Parathyroid adenoma (tissue), 2 donors: ENCODE measurements around the gene TENM3.

Experiments
- H2AFZ ChIP-seq: fragments of 300-600 bp; sonication (generic); one replicate; pipeline ENCODE4 v1.7.0; 2017; ENCODE audit warnings: antibody characterized with exemption, mild to moderate bottlenecking
- H3K27ac ChIP-seq: fragments of 300-600 bp; sonication (generic); one replicate; pipeline ENCODE4 v1.7.0; 2017
- H3K27me3 ChIP-seq: fragments of 300-600 bp; sonication (generic); one replicate; pipeline ENCODE4 v1.7.0; 2017; ENCODE audit warnings: low read length; ENCODE audit not compliant: control insufficient read depth, insufficient read depth
- H3K36me3 ChIP-seq: fragments of 300-600 bp; sonication (generic); one replicate; pipeline ENCODE4 v1.7.0; 2017; ENCODE audit warnings: low read length; ENCODE audit not compliant: control insufficient read depth, insufficient read depth
- H3K4me1 ChIP-seq: fragments of 300-600 bp; sonication (generic); one replicate; pipeline ENCODE4 v1.7.0; 2017; ENCODE audit warnings: control low read depth
- H3K4me2 ChIP-seq: fragments of 300-600 bp; sonication (generic); one replicate; pipeline ENCODE4 v1.7.0; 2017; ENCODE audit warnings: low read length
- H3K4me3 ChIP-seq: fragments of 300-600 bp; sonication (generic); one replicate; pipeline ENCODE4 v1.7.0; 2017; ENCODE audit warnings: low read depth, low read length
- H3K79me2 ChIP-seq: fragments of 300-600 bp; sonication (generic); one replicate; pipeline ENCODE4 v1.7.0; 2017; ENCODE audit warnings: control low read depth
- H3K9ac ChIP-seq: fragments of 300-600 bp; sonication (generic); one replicate; pipeline ENCODE4 v1.7.0; 2017; ENCODE audit warnings: mild to moderate bottlenecking
- H3K9me3 ChIP-seq: fragments of 300-600 bp; sonication (generic); one replicate; pipeline ENCODE4 v1.7.0; 2017; ENCODE audit warnings: low read length; ENCODE audit not compliant: control insufficient read depth
- CTCF ChIP-seq: fragments of 300-600 bp; sonication (generic); IDR thresholded peaks from one replicate; pipeline ENCODE4 v1.7.0; 2017; ENCODE audit warnings: antibody characterized with exemption, mild to moderate bottlenecking
- donor health status: primary hyperparathyroidism.

TENM3 gene

GRCh38 chr4:182301736-182302135 lies 58.5 kb downstream of the TENM3 start:
- Histone ChIP-seq H3K79me2 (no peaks in the 10 kb centered on the region), H3K4me1 (no peaks in the 10 kb centered on the region), H2AFZ (no peak overlapping the region), H3K9ac (no peak overlapping the region), H3K4me2 (no peak overlapping the region), H3K36me3 (no peaks in the 10 kb centered on the region), H3K27ac (no peak overlapping the region), H3K27me3 (no peaks in the 10 kb centered on the region), H3K4me3 (no peak overlapping the region), H3K9me3 (no peaks in the 10 kb centered on the region)
- TF ChIP-seq CTCF, result no peak

DNA sequence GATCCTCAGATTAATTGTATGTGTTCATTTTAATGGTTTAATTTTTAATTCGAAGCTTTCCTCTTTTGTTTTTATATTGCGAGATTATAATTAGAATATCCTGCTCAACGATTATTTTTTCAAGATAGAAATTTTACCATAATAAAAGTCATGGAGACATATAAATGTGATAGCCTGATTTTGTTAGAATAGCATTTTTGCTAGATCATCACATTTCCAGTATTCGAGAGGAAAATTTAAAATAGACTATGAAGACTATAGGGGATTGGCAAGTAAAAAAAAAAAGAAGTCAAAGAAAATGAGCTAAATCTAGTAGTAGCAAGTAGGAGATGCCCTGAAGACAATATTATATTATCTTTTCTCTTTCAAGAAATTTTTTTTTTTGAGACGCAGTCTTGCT lies 60.6 kb downstream of the TENM3 start:
- Histone ChIP-seq H3K9me3 (no peaks in the 10 kb centered on the region), H3K4me2 (no peak overlapping the region), H3K4me3 (no peak overlapping the region), H3K9ac (no peak overlapping the region), H3K27me3 (no peaks in the 10 kb centered on the region), H3K4me1 (no peaks in the 10 kb centered on the region), H3K79me2 (no peaks in the 10 kb centered on the region), H2AFZ (no peak overlapping the region), H3K27ac (no peak overlapping the region), H3K36me3 (no peaks in the 10 kb centered on the region)
- no peak for TF ChIP-seq CTCF

GRCh38 chr4:182306792-182307507 lies 63.7 kb downstream of the TENM3 start:
- no peaks in the 10 kb centered on the region for H3K79me2 ChIP-seq
- H3K4me2 ChIP-seq, result no peak overlapping the region
- H3K4me3 ChIP-seq, result no peak overlapping the region
- no peak overlapping the region for H3K9ac ChIP-seq
- no peaks in the 10 kb centered on the region for H3K9me3 ChIP-seq
- no peaks in the 10 kb centered on the region for H3K4me1 ChIP-seq
- no peak overlapping the region for H2AFZ ChIP-seq
- TF ChIP-seq CTCF, result no peak
- no peaks in the 10 kb centered on the region for H3K27me3 ChIP-seq
- no peaks in the 10 kb centered on the region for H3K36me3 ChIP-seq
- no peak overlapping the region for H3K27ac ChIP-seq

DNA sequence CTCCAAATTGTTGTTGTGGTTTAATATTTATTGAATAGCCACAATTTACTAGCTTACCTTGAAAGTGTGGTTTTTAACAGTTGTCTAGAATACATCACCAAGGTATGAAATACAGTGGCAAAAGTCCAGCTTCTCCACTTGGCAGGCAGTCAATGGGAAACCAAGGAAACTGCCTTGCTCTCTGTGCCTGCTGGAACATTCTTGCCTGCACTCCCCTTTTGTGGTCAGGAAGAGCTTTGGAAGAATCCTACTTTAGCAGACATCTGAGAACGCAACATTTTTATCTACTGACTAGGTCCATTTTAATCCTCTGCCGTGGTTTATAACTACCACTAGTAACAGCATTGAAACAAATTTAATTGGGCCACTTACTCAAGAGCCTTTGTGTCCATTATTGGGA lies 64.5 kb downstream of the TENM3 start:
- Histone ChIP-seq H3K9ac (no peak overlapping the region), H3K9me3 (no peaks in the 10 kb centered on the region), H3K4me3 (no peak overlapping the region), H2AFZ (no peak overlapping the region), H3K27ac (no peak overlapping the region), H3K27me3 (no peaks in the 10 kb centered on the region), H3K79me2 (no peaks in the 10 kb centered on the region), H3K4me2 (no peak overlapping the region), H3K36me3 (no peaks in the 10 kb centered on the region), H3K4me1 (no peaks in the 10 kb centered on the region)
- no peak for TF ChIP-seq CTCF

DNA sequence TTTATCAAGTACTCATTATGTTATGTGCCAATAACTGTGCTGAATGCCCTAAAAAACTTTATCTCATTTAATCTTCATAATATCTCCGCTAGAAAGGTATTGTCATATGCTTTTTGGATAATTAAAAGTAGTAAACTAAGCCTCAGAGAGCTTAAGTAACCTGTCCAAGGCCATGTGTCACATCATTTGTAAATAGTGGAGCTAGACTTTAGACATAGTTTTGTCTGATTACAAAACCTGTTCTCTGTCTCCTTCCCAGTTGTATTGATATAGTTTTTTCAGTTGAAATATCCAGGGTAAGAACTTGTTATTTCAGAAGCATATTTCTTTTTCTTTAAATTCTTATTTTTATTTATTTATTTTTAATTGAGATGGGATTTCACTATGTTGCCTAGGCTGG lies 66.7 kb downstream of the TENM3 start:
- Histone ChIP-seq H3K9me3 (no peaks in the 10 kb centered on the region), H3K79me2 (no peaks in the 10 kb centered on the region), H2AFZ (no peak overlapping the region), H3K27ac (no peak overlapping the region), H3K36me3 (no peaks in the 10 kb centered on the region), H3K4me1 (no peaks in the 10 kb centered on the region), H3K4me2 (no peak overlapping the region), H3K4me3 (no peak overlapping the region), H3K9ac (no peak overlapping the region), H3K27me3 (no peaks in the 10 kb centered on the region)
- no peak for TF ChIP-seq CTCF
